ENCODE measurements around the gene NKD2.

Gene NKD2

GRCh38 chr5:1037123-1037670, 28.6 kb downstream of the NKD2 start:
- DNase-seq (ENCODE audit: insufficient read length, low spot score): no peak
- TF ChIP-seq POU2F2 (IDR thresholded peaks at IDR 0.05; ENCODE audit: low read depth, low read length): no peak
- TF ChIP-seq POLR2A (IDR thresholded peaks at IDR 0.05; ENCODE audit: low read depth, low read length): no peak
- no peak for TF ChIP-seq TAF1 (IDR thresholded peaks at IDR 0.05; ENCODE audit: low read depth, low read length)
- TF ChIP-seq SPI1 (IDR thresholded peaks at IDR 0.05; ENCODE audit: low read depth, low read length): no peak
- TF ChIP-seq POLR2AphosphoS5 (IDR thresholded peaks at IDR 0.05; ENCODE audit: low read depth, low read length): no peak
- no peak for TF ChIP-seq PAX5 (IDR thresholded peaks at IDR 0.05; ENCODE audit: insufficient read depth, low read length, severe bottlenecking)
- FAIRE-seq: no peak

- DNase-seq (ENCODE audit: insufficient read length, low spot score): no peak
- no peak for TF ChIP-seq SPI1 (IDR thresholded peaks at IDR 0.05; ENCODE audit: low read depth, low read length)
- TF ChIP-seq PAX5 (IDR thresholded peaks at IDR 0.05; ENCODE audit: insufficient read depth, low read length, severe bottlenecking): no peak
- no peak for TF ChIP-seq POLR2A (IDR thresholded peaks at IDR 0.05; ENCODE audit: low read depth, low read length)
- TF ChIP-seq TAF1 (IDR thresholded peaks at IDR 0.05; ENCODE audit: low read depth, low read length): no peak
- no peak for TF ChIP-seq POU2F2 (IDR thresholded peaks at IDR 0.05; ENCODE audit: low read depth, low read length)
- no peak for TF ChIP-seq POLR2AphosphoS5 (IDR thresholded peaks at IDR 0.05; ENCODE audit: low read depth, low read length)
- FAIRE-seq: no peak
These were observed 29.2 kb downstream of the NKD2 start for GRCh38 chr5:1037671-1038416.

- FAIRE-seq (no peak), DNase-seq (ENCODE audit: insufficient read length, low spot score) (no peak)
- TF ChIP-seq TAF1 (IDR thresholded peaks at IDR 0.05; ENCODE audit: low read depth, low read length): no peak
- TF ChIP-seq PAX5 (IDR thresholded peaks at IDR 0.05; ENCODE audit: insufficient read depth, low read length, severe bottlenecking): no peak
- no peak for TF ChIP-seq POU2F2 (IDR thresholded peaks at IDR 0.05; ENCODE audit: low read depth, low read length)
- TF ChIP-seq POLR2AphosphoS5 (IDR thresholded peaks at IDR 0.05; ENCODE audit: low read depth, low read length): no peak
- TF ChIP-seq POLR2A (IDR thresholded peaks at IDR 0.05; ENCODE audit: low read depth, low read length): no peak
- TF ChIP-seq SPI1 (IDR thresholded peaks at IDR 0.05; ENCODE audit: low read depth, low read length): no peak
These were observed 30.0 kb downstream of the NKD2 start for GRCh38 chr5:1038417-1039209.

GRCh38 chr5:1039210-1039548, 30.6 kb downstream of the NKD2 start:
- no peak for FAIRE-seq
- TF ChIP-seq POU2F2 (IDR thresholded peaks at IDR 0.05; ENCODE audit: low read depth, low read length) (no peak), PAX5 (IDR thresholded peaks at IDR 0.05; ENCODE audit: insufficient read depth, low read length, severe bottlenecking) (no peak), SPI1 (IDR thresholded peaks at IDR 0.05; ENCODE audit: low read depth, low read length) (no peak), POLR2AphosphoS5 (IDR thresholded peaks at IDR 0.05; ENCODE audit: low read depth, low read length) (no peak), TAF1 (IDR thresholded peaks at IDR 0.05; ENCODE audit: low read depth, low read length) (no peak), POLR2A (IDR thresholded peaks at IDR 0.05; ENCODE audit: low read depth, low read length) (no peak)
- DNase-seq (ENCODE audit: insufficient read length, low spot score): no peak

- TF ChIP-seq SPI1 (IDR thresholded peaks at IDR 0.05; ENCODE audit: low read depth, low read length) (no peak), POLR2A (IDR thresholded peaks at IDR 0.05; ENCODE audit: low read depth, low read length) (no peak), POU2F2 (IDR thresholded peaks at IDR 0.05; ENCODE audit: low read depth, low read length) (no peak), TAF1 (IDR thresholded peaks at IDR 0.05; ENCODE audit: low read depth, low read length) (no peak), PAX5 (IDR thresholded peaks at IDR 0.05; ENCODE audit: insufficient read depth, low read length, severe bottlenecking) (no peak), POLR2AphosphoS5 (IDR thresholded peaks at IDR 0.05; ENCODE audit: low read depth, low read length) (no peak)
- FAIRE-seq (no peak), DNase-seq (ENCODE audit: insufficient read length, low spot score) (no peak)
These were observed 31.2 kb downstream of the NKD2 start for GRCh38 chr5:1039706-1040260.

- no peak for FAIRE-seq
- DNase-seq (ENCODE audit: insufficient read length, low spot score): no peak
- no peak for TF ChIP-seq TAF1 (IDR thresholded peaks at IDR 0.05; ENCODE audit: low read depth, low read length)
- TF ChIP-seq SPI1 (IDR thresholded peaks at IDR 0.05; ENCODE audit: low read depth, low read length): no peak
- TF ChIP-seq POLR2A (IDR thresholded peaks at IDR 0.05; ENCODE audit: low read depth, low read length): no peak
- no peak for TF ChIP-seq PAX5 (IDR thresholded peaks at IDR 0.05; ENCODE audit: insufficient read depth, low read length, severe bottlenecking)
- no peak for TF ChIP-seq POLR2AphosphoS5 (IDR thresholded peaks at IDR 0.05; ENCODE audit: low read depth, low read length)
- no peak for TF ChIP-seq POU2F2 (IDR thresholded peaks at IDR 0.05; ENCODE audit: low read depth, low read length)
These were observed 32.0 kb downstream of the NKD2 start for GRCh38 chr5:1040571-1040970.

- TF ChIP-seq TAF1 (IDR thresholded peaks at IDR 0.05; ENCODE audit: low read depth, low read length) (no peak), PAX5 (IDR thresholded peaks at IDR 0.05; ENCODE audit: insufficient read depth, low read length, severe bottlenecking) (no peak), SPI1 (IDR thresholded peaks at IDR 0.05; ENCODE audit: low read depth, low read length) (no peak), POU2F2 (IDR thresholded peaks at IDR 0.05; ENCODE audit: low read depth, low read length) (no peak), POLR2AphosphoS5 (IDR thresholded peaks at IDR 0.05; ENCODE audit: low read depth, low read length) (no peak), POLR2A (IDR thresholded peaks at IDR 0.05; ENCODE audit: low read depth, low read length) (no peak)
- DNase-seq (ENCODE audit: insufficient read length, low spot score) (no peak), FAIRE-seq (no peak)
These were observed 32.9 kb downstream of the NKD2 start for GRCh38 chr5:1041225-1042143.

- no peak for FAIRE-seq
- TF ChIP-seq POLR2AphosphoS5 (IDR thresholded peaks at IDR 0.05; ENCODE audit: low read depth, low read length): no peak
- no peak for TF ChIP-seq POLR2A (IDR thresholded peaks at IDR 0.05; ENCODE audit: low read depth, low read length)
- no peak for TF ChIP-seq SPI1 (IDR thresholded peaks at IDR 0.05; ENCODE audit: low read depth, low read length)
- no peak for TF ChIP-seq PAX5 (IDR thresholded peaks at IDR 0.05; ENCODE audit: insufficient read depth, low read length, severe bottlenecking)
- TF ChIP-seq POU2F2 (IDR thresholded peaks at IDR 0.05; ENCODE audit: low read depth, low read length): no peak
- no peak for TF ChIP-seq TAF1 (IDR thresholded peaks at IDR 0.05; ENCODE audit: low read depth, low read length)
- DNase-seq (ENCODE audit: insufficient read length, low spot score): no peak
These were observed 34.0 kb downstream of the NKD2 start for GRCh38 chr5:1042626-1043025.
